ENCODE data around the gene PRKAG2.

- TF ChIP-seq, protein P1, sequence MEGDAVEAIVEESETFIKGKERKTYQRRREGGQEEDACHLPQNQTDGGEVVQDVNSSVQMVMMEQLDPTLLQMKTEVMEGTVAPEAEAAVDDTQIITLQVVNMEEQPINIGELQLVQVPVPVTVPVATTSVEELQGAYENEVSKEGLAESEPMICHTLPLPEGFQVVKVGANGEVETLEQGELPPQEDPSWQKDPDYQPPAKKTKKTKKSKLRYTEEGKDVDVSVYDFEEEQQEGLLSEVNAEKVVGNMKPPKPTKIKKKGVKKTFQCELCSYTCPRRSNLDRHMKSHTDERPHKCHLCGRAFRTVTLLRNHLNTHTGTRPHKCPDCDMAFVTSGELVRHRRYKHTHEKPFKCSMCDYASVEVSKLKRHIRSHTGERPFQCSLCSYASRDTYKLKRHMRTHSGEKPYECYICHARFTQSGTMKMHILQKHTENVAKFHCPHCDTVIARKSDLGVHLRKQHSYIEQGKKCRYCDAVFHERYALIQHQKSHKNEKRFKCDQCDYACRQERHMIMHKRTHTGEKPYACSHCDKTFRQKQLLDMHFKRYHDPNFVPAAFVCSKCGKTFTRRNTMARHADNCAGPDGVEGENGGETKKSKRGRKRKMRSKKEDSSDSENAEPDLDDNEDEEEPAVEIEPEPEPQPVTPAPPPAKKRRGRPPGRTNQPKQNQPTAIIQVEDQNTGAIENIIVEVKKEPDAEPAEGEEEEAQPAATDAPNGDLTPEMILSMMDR (conservative IDR thresholded peaks at IDR 0.05; ENCODE audit: low read depth, low read length) = no peak
- no peak for TF ChIP-seq EZH2 (IDR thresholded peaks at IDR 0.05; ENCODE audit: low read length, unreplicated experiment)
- no peak for TF ChIP-seq EZH2phosphoT487 (IDR thresholded peaks at IDR 0.05; ENCODE audit: borderline replicate concordance, low read length)
Observed at GRCh38 chr7:151845412-151846205, 31.3 kb downstream of the PRKAG2 start.

All from PC-3 (cell line).